Activated CD8-positive, alpha-beta memory T cell treated with anti-CD3 and anti-CD28 coated beads for 1 hour (primary cell): Measurements from ENCODE around the gene B3GLCT.

Source experiments
- DNase-seq, 2 donors: peaks; one replicate each; pipeline ENCODE4 v3.0.0-alpha.2; 2020; ENCODE audit warnings: low read depth in 1 of 2; ENCODE audit errors: extremely low read depth in 1 of 2

Gene B3GLCT

DNA sequence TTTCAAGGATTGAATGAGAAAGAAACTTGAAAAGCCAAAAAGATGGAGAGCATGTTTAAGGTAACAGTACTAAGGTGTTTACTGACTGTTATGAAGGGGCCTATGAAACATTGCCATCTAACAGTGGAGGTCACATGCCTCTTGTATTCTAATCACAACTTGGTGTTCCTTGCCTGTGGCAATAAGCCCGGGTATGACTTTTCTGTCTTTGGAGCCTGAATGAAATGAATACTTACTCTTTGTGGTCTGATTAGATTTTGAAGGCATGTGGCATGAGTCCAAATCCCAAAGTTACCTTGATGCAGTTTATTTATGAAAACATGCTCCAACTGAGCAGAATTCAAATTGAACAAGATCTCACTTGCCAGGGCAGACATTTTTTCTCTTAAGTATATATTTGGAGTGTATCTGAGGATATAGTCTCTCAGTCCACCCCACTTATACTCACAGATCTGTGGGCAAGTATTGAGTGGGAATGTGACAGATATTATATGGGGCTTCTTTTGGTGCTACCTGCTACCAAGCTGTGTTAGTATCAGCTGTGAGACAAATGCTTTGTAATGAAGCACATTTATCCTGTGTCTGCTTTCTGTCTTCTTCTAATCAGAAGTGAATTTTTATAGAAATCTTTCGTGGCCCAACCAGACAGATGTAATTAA lies 67.5 kb downstream of the B3GLCT start:
- no peak for DNase-seq

- no peak for DNase-seq
Measured at GRCh38 chr13:31274390-31274789, 74.6 kb downstream of the B3GLCT start.

- no peak for DNase-seq
Measured at GRCh38 chr13:31276421-31276820, 76.6 kb downstream of the B3GLCT start.

DNA sequence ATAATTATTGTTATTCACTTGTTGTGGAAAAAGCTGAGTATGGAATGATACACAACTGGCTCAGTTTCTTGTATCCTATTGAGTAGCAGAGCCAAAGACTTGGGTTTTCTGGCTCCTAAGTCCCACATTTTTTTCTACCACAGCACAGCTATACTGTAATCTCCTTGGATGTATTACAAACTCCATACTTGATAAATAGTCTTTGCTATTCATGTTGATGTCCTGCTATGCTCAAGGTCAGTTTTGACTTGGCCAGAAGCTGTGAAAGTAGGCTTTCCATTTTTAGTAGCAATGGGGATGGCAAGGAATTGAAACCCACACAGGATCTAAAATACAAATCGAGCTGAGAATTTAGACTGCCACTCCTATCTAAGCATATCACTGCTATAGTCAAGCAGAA lies 79.1 kb downstream of the B3GLCT start:
- no peak for DNase-seq

GRCh38 chr13:31282741-31283455 lies 83.1 kb downstream of the B3GLCT start:
- DNase-seq = no peak

- DNase-seq = no peak
Measured at GRCh38 chr13:31286930-31287329, 87.2 kb downstream of the B3GLCT start.

DNA sequence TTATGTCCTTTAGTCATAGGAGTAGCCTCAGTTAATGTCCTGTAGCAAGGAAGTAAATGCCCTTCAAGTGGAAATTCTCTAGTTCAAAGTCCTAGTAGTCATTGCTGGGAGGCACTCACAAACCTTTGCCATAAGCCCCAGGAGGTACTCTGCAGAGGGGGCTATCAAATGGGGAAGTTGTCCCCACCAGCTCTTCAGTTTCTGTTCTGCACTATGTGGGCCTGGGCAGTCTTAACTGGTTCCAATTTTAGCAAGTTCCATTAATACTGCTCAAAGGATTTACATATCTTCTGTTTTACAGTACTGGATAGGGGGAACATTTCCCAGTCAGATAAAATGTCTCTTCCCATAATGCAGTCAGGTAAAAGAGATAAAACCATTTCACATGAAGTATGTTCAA lies 101.3 kb downstream of the B3GLCT start:
- DNase-seq = no peak

GRCh38 chr13:31310356-31310755 lies 110.6 kb downstream of the B3GLCT start:
- DNase-seq = no peak

- no peak for DNase-seq
Measured at GRCh38 chr13:31310786-31311185, 111.0 kb downstream of the B3GLCT start.

DNA sequence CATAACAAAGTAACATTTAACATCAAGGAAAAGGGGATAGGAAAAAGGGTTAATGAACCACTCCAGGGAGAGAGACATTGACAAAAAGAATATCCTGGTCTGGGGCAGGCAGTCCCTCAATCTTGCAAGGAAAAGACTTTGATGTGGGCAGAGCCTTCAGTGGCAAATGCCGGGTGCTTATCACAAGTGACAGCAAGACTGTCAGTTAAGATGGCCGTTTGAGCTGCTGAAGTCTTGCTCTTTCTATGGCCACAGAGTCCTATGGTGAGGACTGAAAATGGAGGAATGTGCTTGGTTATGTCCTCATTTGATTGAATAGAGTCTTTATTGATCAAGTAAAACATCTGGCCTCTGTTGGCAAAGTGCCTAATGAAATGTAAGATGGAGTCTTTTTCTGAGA lies 112.1 kb downstream of the B3GLCT start:
- DNase-seq = no peak

DNA sequence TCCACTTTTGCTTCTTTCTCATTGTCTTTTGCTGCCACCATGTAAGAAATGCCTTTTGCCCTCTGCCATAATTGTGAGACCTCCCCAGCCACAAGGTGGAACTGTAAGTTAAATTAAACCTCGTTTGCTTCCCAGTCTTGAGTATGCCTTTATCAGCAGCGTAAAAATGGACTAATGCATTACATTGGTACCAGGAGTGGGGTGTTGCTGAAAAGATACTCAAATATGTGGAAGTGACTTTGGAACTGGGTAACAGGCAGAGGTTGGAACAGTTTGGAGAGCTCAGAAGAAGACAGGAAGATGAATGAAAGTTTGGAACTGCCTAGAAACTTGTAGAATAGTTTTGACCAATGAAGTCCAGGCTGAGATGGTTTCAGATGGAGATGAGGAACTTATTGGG lies 115.2 kb downstream of the B3GLCT start:
- no peak for DNase-seq

DNA sequence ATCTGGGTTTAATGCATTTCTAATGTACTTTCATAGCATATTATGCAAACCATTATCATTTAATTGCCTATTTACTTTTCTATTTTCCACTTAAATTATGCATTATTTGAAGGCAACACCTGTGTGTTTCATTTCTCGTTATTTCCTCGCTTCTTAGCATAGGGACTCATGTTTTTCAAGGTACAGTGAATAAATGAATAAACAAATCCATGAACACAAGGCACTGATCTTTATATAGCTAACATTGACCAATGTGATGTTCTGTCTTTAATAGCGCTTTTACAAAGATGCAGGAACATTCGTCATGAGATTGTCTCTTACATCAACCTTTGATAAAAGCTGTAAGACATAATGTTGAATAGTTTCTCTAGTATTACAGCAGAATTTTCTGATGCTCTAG lies 121.2 kb downstream of the B3GLCT start:
- no peak for DNase-seq

DNA sequence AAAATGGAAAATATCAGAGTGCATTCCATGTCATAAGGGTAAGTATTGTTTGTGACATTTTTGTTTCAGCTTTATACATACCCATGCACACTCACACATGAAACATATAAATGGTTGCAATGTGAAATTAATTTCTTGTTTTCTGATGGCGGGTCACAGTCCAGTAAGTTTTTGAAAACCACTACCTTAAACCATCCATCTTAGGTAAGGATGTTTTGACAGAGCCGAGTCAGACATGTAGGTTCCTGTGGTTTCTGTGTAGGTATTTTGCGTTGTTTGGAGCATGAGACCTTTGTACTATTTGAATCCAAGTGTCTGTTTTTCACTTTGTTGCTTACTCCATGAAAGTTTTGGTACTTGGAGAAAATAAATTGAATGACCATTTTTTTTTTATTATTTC lies 121.7 kb downstream of the B3GLCT start:
- DNase-seq = no peak

- no peak for DNase-seq
Measured at GRCh38 chr13:31322026-31322425, 122.3 kb downstream of the B3GLCT start.

- no peak for DNase-seq
Measured at GRCh38 chr13:31322702-31323405, 123.1 kb downstream of the B3GLCT start.

- no peak for DNase-seq
Measured at GRCh38 chr13:31327182-31327860, 127.5 kb downstream of the B3GLCT start.

- no peak for DNase-seq
Measured at GRCh38 chr13:31328549-31329235, 128.9 kb downstream of the B3GLCT start.

GRCh38 chr13:31330236-31330635 lies 130.5 kb downstream of the B3GLCT start:
- no peak for DNase-seq

GRCh38 chr13:31331068-31331467 lies 131.3 kb downstream of the B3GLCT start:
- no peak for DNase-seq

DNA sequence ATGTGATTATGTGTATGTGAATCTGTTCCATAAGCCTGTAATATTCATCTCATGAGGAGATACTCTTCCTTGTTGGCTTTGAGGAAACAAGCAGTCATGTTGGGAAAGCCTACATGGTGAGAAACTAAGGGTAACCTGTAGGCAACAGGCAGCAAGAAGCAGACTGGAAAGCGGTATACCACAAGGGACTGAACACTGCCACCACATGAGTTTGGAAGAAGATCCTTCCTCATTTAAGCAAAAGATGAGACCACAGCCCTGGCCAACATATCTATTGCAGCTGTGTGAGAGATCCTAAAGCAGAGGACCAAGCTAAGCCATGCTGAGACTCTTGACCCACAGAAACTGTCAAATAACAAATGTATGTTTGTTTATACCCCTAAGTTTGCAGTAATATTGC lies 134.8 kb downstream of the B3GLCT start:
- no peak for DNase-seq

GRCh38 chr13:31334994-31335557 lies 135.3 kb downstream of the B3GLCT start:
- no peak for DNase-seq
